K562 (cell line): ENCODE measurements around the gene ZMYND8. TPM values are rescaled to one million over a fixed set of nuclear protein-coding genes. Genes with fewer than 3 reads are reported as not detected.

Experiments used
- CBX5 ChIP-seq: IDR thresholded peaks from 2 replicates; pipeline ENCODE4 v1.6.1; 2014; ENCODE audit warnings: low read depth, borderline replicate concordance
- CLOCK ChIP-seq: fragments of 250-450 bp; sonication (Bioruptor Pico); IDR thresholded peaks from 2 replicates; pipeline ENCODE4 v1.4.0; 2020; ENCODE audit warnings: mild to moderate bottlenecking, moderate library complexity, borderline replicate concordance
- CTCFL ChIP-seq: IDR thresholded peaks from 2 replicates; pipeline ENCODE4 v1.6.1; 2011; ENCODE audit warnings: borderline replicate concordance, low read depth, mild to moderate bottlenecking, moderate library complexity, low read length; ENCODE audit not compliant: insufficient read depth, poor library complexity, severe bottlenecking
- DDX20 ChIP-seq: fragments of 450-650 bp; IDR thresholded peaks from 2 replicates; pipeline ENCODE4 v1.6.1; 2016; ENCODE audit warnings: missing genetic modification characterization, low read depth, mild to moderate bottlenecking, missing compliant biosample characterization, moderate library complexity
- HDGF ChIP-seq: fragments of 450-650 bp; IDR thresholded peaks from 2 replicates; pipeline ENCODE4 v1.6.1; 2016
- HNRNPLL ChIP-seq: fragments of 200-400 bp; formaldehyde crosslinking; IDR thresholded peaks from 2 replicates; pipeline ENCODE4 v1.6.1; 2017; ENCODE audit warnings: low read length, low read depth, mild to moderate bottlenecking; ENCODE audit not compliant: poor library complexity, severe bottlenecking
- LARP7 ChIP-seq: fragments of 450-650 bp; IDR thresholded peaks from 2 replicates; pipeline ENCODE4 v1.6.1; 2016
- MLX ChIP-seq, 2 experiments: fragments of 450-650 bp in 1 of 2; sonication (generic) in 1 of 2; formaldehyde crosslinking; conservative IDR thresholded peaks; 2 replicates each; pipeline versions ENCODE4 v1.4.0 to v1.8.1; 2020 to 2022; ENCODE audit warnings: mild to moderate bottlenecking in 1 of 2, missing genetic modification reagents in 1 of 2
- NCOA2 ChIP-seq, 2 experiments: fragments of 450-650 bp; IDR thresholded peaks; 2 replicates each; pipeline ENCODE4 v1.6.1; 2018; ENCODE audit warnings: mild to moderate bottlenecking in 2 of 2, moderate library complexity in 1 of 2; ENCODE audit not compliant: partially characterized antibody in 2 of 2
- NONO ChIP-seq, 2 experiments: fragments of 200-400 bp in 1 of 2; fragments of 450-650 bp in 1 of 2; formaldehyde crosslinking in 1 of 2; IDR thresholded peaks; 2 replicates each; pipeline ENCODE4 v1.6.1; 2017; ENCODE audit warnings: low read depth in 2 of 2, mild to moderate bottlenecking in 2 of 2, moderate library complexity in 2 of 2, low read length in 1 of 2
- PRDM10 ChIP-seq: fragments of 450-650 bp; IDR thresholded peaks from 2 replicates; pipeline ENCODE4 v1.6.1; 2018; ENCODE audit not compliant: partially characterized antibody
- RFX7 ChIP-seq: fragments of 250-450 bp; sonication (Bioruptor Pico); IDR thresholded peaks from 2 replicates; pipeline ENCODE4 v1.5.1; 2021; ENCODE audit warnings: mild to moderate bottlenecking
- SMAD4 ChIP-seq: fragments of 250-450 bp; sonication (Bioruptor Pico); conservative IDR thresholded peaks from 2 replicates; pipeline ENCODE4 v1.8.0; 2021; ENCODE audit warnings: inconsistent platforms, mild to moderate bottlenecking, moderate library complexity
- SP1 ChIP-seq: sonication (generic); formaldehyde crosslinking; IDR thresholded peaks from 2 replicates; pipeline ENCODE4 v1.8.1; 2022; ENCODE audit warnings: mild to moderate bottlenecking, missing genetic modification reagents
- ZKSCAN3 ChIP-seq: fragments of 250-450 bp; sonication (Bioruptor Pico); IDR thresholded peaks from 2 replicates; pipeline ENCODE4 v1.4.0; 2020
- ZNF212 ChIP-seq: fragments of 450-650 bp; formaldehyde crosslinking; IDR thresholded peaks from 2 replicates; pipeline ENCODE4 v1.4.0; 2020; ENCODE audit warnings: mild to moderate bottlenecking
- ZNF274 ChIP-seq: IDR thresholded peaks from 2 replicates; pipeline ENCODE4 v1.6.1; 2011; ENCODE audit warnings: low read depth, mild to moderate bottlenecking, low read length, moderate library complexity, borderline replicate concordance
- polyA plus RNA-seq, 8 experiments: library from polyadenylated mRNA; depleted of rRNA in 4 of 8; stranded (reverse) in 5 of 8; unstranded in 3 of 8; fragments of >200 nt; fragmentation: Nextera tagmentation in 2 of 8; fragmentation: Illumina TruSeq in 1 of 8; extraction: Ambion mirVana in 2 of 8; extraction: Trizol in 1 of 8; gene quantifications; 2 replicates each; pipeline versions ENCODE4 v1.2.1 to v1.2.3, GENCODE V29; 2011 to 2014; ENCODE audit warnings: inconsistent platforms in 1 of 8, missing spikeins in 1 of 8
- total RNA-seq, 7 experiments: library from RNA; depleted of rRNA in 6 of 7; stranded (reverse); fragments of >200 nt in 6 of 7; fragmentation: Illumina TruSeq in 2 of 7; extraction: Trizol in 2 of 7; gene quantifications; 2 replicates each; pipeline versions ENCODE4 v1.2.1 to v1.2.3, GENCODE V29; 2011 to 2021; ENCODE audit warnings: low replicate concordance in 1 of 7

The ZMYND8 gene
- total and polyA plus RNA-seq, 9 of the 15 experiments (the other 6 are each of a cell fraction or from before 2014, with no cell fraction given), result 31.8 to 148 (median 71.9) TPM

- no peak for TF ChIP-seq MLX (CRISPR knock-in tag; conservative IDR thresholded peaks at IDR 0.05)
- no peak for TF ChIP-seq ZNF274
- no peak for TF ChIP-seq CTCFL
- TF ChIP-seq HDGF, result no peak
- TF ChIP-seq RFX7 (CRISPR knock-in tag), result no peak
- TF ChIP-seq NONO (IDR thresholded peaks at IDR 0.05; ENCODE audit: low read depth in 2 of 2, low read length in 1 of 2), result no peak
- no peak for TF ChIP-seq HNRNPLL
- no peak for TF ChIP-seq CLOCK (CRISPR knock-in tag)
- no peak for TF ChIP-seq DDX20 (tag)
- TF ChIP-seq SP1 (CRISPR knock-in tag), result no peak
- TF ChIP-seq LARP7, result peak; percentile 33; the same call in 1 of the 2 replicates
- TF ChIP-seq NCOA2 (IDR thresholded peaks at IDR 0.05; ENCODE audit: partially characterized antibody in 2 of 2), result peak in 1 of 2 experiments; percentile 91
- no peak for TF ChIP-seq CBX5
- TF ChIP-seq SMAD4 (CRISPR knock-in tag), result no peak
- no peak for TF ChIP-seq ZNF212
- TF ChIP-seq ZKSCAN3 (CRISPR knock-in tag), result no peak
- TF ChIP-seq PRDM10, result no peak
These were observed 99.2 kb downstream of the ZMYND8 start (continued) for GRCh38 chr20:47257256-47257655.
